HepG2 (cell line): ENCODE measurements around the gene LINGO1. TPM values are rescaled to one million over a fixed set of nuclear protein-coding genes. Genes with fewer than 3 reads are reported as not detected.

Source experiments
- ATAC-seq: fragments of 200-7000 bp; cut with Tn5 transposase; 3 replicates; pipeline ENCODE4 v1.9.1; 2020; ENCODE audit warnings: mild to moderate bottlenecking, moderate library complexity
- BruUV-seq: library from RNA; stranded (reverse); fragments of 400-500 nt; replicated peaks from 2 replicates; lab custom pipeline; 2021; lab: Mats Ljungman, UMichigan
- CTCF ChIA-PET: fragments of 300-600 bp; formaldehyde crosslinking; extraction: SDS; loops from one replicate; lab custom pipeline; 2021; ENCODE audit warnings: low total read pairs, inconsistent platforms, low intra/inter-chr PET ratio; lab: Yijun Ruan, JAX
- POLR2A ChIA-PET: fragments of 350-600 bp; sonication (Branson Sonifier 250); formaldehyde crosslinking; loops from one replicate; lab custom pipeline; 2020; ENCODE audit warnings: antibody characterized with exemption, inconsistent platforms; lab: Yijun Ruan, JAX
- DNase-seq: peaks from one replicate; pipeline ENCODE4 v3.0.0-alpha.2; 2015; ENCODE audit warnings: low spot score
- FAIRE-seq: peaks from 3 replicates; lab custom pipeline; 2011; peaks lifted over from hg19 to GRCh38; lab: Jason Lieb, UNC
- H2AFZ ChIP-seq: one replicate; pipeline ENCODE4 v1.6.1; 2011; ENCODE audit warnings: low read length, inconsistent platforms
- H3K27ac ChIP-seq: fragments of 300-600 bp; 3 replicates; pipeline ENCODE4 v1.8.0; 2011; ENCODE audit warnings: mixed run types, mild to moderate bottlenecking, mixed read lengths, low read length, inconsistent platforms; ENCODE audit not compliant: insufficient read depth; ENCODE audit errors: extremely low read length
- H3K27me3 ChIP-seq, 2 experiments: fragments of 200-600 bp in 1 of 2; 2 replicates in 1 of 2; 3 replicates in 1 of 2; pipeline versions ENCODE4 v1.6.0 to v1.8.0; 2011; ENCODE audit warnings: low read length in 2 of 2, mild to moderate bottlenecking in 2 of 2, moderate library complexity in 2 of 2, inconsistent platforms in 1 of 2; ENCODE audit not compliant: insufficient read depth in 2 of 2, control insufficient read depth in 1 of 2
- H3K36me3 ChIP-seq, 2 experiments: fragments of 200-600 bp in 1 of 2; replicated peaks in 1 of 2; 2 replicates in 1 of 2; 3 replicates in 1 of 2; pipeline versions ENCODE4 v1.5.1 to v1.8.0; 2011; ENCODE audit warnings: low read length in 2 of 2, inconsistent platforms in 1 of 2; ENCODE audit not compliant: insufficient read depth in 2 of 2, control insufficient read depth in 1 of 2
- H3K4me1 ChIP-seq: 2 replicates; pipeline ENCODE4 v1.5.1; 2012; ENCODE audit warnings: low read length, inconsistent platforms; ENCODE audit not compliant: insufficient read depth
- H3K4me2 ChIP-seq: 2 replicates; pipeline ENCODE4 v1.6.0; 2011; ENCODE audit warnings: low read depth, low read length, inconsistent platforms
- H3K4me3 ChIP-seq, 3 experiments: fragments of 200-600 bp in 1 of 3; sonication (generic), shearing (Covaris generic) in 1 of 3; replicated peaks in 1 of 3; 2 replicates each; pipeline ENCODE4 v1.5.1; 2011 to 2016; ENCODE audit warnings: low read length in 3 of 3, inconsistent platforms in 2 of 3, low read depth in 2 of 3, mild to moderate bottlenecking in 2 of 3, control low read depth in 1 of 3, mixed read lengths in 1 of 3; ENCODE audit not compliant: insufficient read depth in 1 of 3
- H3K79me2 ChIP-seq: one replicate; pipeline ENCODE4 v1.6.1; 2011; ENCODE audit warnings: low read length, inconsistent platforms; ENCODE audit not compliant: insufficient read depth
- H3K9ac ChIP-seq: 2 replicates; pipeline ENCODE4 v1.6.0; 2011; ENCODE audit warnings: mild to moderate bottlenecking, low read depth, low read length, inconsistent platforms; ENCODE audit not compliant: insufficient read depth
- H3K9me3 ChIP-seq: 2 replicates; pipeline ENCODE4 v1.5.1; 2012; ENCODE audit warnings: mild to moderate bottlenecking, low read length
- H4K20me1 ChIP-seq: 2 replicates; pipeline ENCODE4 v1.6.0; 2011; ENCODE audit warnings: inconsistent platforms, mild to moderate bottlenecking, low read length, moderate library complexity; ENCODE audit not compliant: insufficient read depth
- ELF1 ChIP-seq: sonication (generic); formaldehyde crosslinking; IDR thresholded peaks from 2 replicates; pipeline ENCODE4 v1.4.0; 2020; ENCODE audit warnings: missing genetic modification reagents
- ETV6 ChIP-seq: sonication (generic); formaldehyde crosslinking; conservative IDR thresholded peaks from 2 replicates; pipeline ENCODE4 v1.4.0; 2020; ENCODE audit warnings: missing genetic modification reagents
- ISL2 ChIP-seq: sonication (generic); formaldehyde crosslinking; IDR thresholded peaks from 2 replicates; pipeline ENCODE4 v1.5.0; 2020; ENCODE audit warnings: missing genetic modification reagents
- MED13 ChIP-seq: sonication (generic); formaldehyde crosslinking; IDR thresholded peaks from 2 replicates; pipeline ENCODE4 v1.5.0; 2020; ENCODE audit warnings: missing genetic modification reagents
- MYC ChIP-seq: sonication (generic); formaldehyde crosslinking; IDR thresholded peaks from 2 replicates; pipeline ENCODE4 v1.9.0; 2021; ENCODE audit warnings: missing genetic modification reagents, borderline replicate concordance
- SMC3 ChIP-seq: IDR thresholded peaks from 2 replicates; pipeline ENCODE4 v1.6.1; 2011; ENCODE audit warnings: low read length, improper control_type of control experiment
- ZKSCAN1 ChIP-seq: fragments of 150-350 bp; IDR thresholded peaks from 2 replicates; pipeline ENCODE4 v1.6.1; 2014; ENCODE audit warnings: low read length
- ZNF12 ChIP-seq: sonication (generic); formaldehyde crosslinking; IDR thresholded peaks from 2 replicates; pipeline ENCODE4 v1.5.0; 2020; ENCODE audit warnings: missing genetic modification reagents
- ZNF441 ChIP-seq: sonication (generic); formaldehyde crosslinking; IDR thresholded peaks from 2 replicates; pipeline ENCODE4 v1.7.0; 2021; ENCODE audit warnings: missing genetic modification reagents, borderline replicate concordance
- ZNF629 ChIP-seq: sonication (generic); formaldehyde crosslinking; conservative IDR thresholded peaks from 2 replicates; pipeline ENCODE4 v1.5.0; 2020; ENCODE audit warnings: missing genetic modification reagents
- WGBS: methylation state at CpG from one replicate; pipeline ENCODE4 v1.1.6; 2017; ENCODE audit warnings: low lambda C conversion rate; 5-methylcytosine and 5-hydroxymethylcytosine counted together
- in situ Hi-C: cut with HindIII; loops from 2 replicates; pipeline ENCODE4 v1.10.0; 2017; ENCODE audit warnings: low pct_unique_long_range_greater_than_20kb; ENCODE audit not compliant: extremely low pct_ligation_motif_present
- intact Hi-C: fragments of 100-400 bp; cut with micrococcal nuclease; formaldehyde crosslinking; loops from one replicate; pipeline ENCODE4 v1.10.0; 2022; ENCODE audit not compliant: unreplicated experiment
- polyA plus RNA-seq, 8 experiments: library from polyadenylated mRNA; depleted of rRNA in 3 of 8; stranded (reverse) in 7 of 8; unstranded in 1 of 8; fragments of >200 nt; fragmentation: Illumina TruSeq in 4 of 8; extraction: Trizol in 4 of 8; gene quantifications; 2 replicates each; pipeline versions ENCODE4 v1.2.1 to v1.2.3, GENCODE V29; 2011 to 2016; ENCODE audit warnings: low read depth in 4 of 8, missing spikeins in 1 of 8, mixed read lengths in 1 of 8; ENCODE audit not compliant: insufficient read depth in 1 of 8
- total RNA-seq, 5 experiments: library from RNA; depleted of rRNA; stranded (reverse); fragments of >200 nt; fragmentation: Illumina TruSeq; extraction: Trizol; gene quantifications; 2 replicates each; pipeline ENCODE4 v1.2.3, GENCODE V29; 2016; ENCODE audit warnings: low read depth in 1 of 5
- TF ChIP-seq, protein P1 (sequence below): sonication (generic); formaldehyde crosslinking; IDR thresholded peaks from 2 replicates; pipeline ENCODE4 v1.4.0; 2020; ENCODE audit warnings: missing genetic modification reagents
- TF ChIP-seq, protein P2 (sequence below): sonication (generic); formaldehyde crosslinking; IDR thresholded peaks from 2 replicates; pipeline ENCODE4 v1.5.0; 2020; ENCODE audit warnings: mild to moderate bottlenecking, missing genetic modification reagents, moderate library complexity

LINGO1 gene
- total and polyA plus RNA-seq, 2 of the 13 experiments (the other 11 are each of a cell fraction or from before 2014, with no cell fraction given): 0.07 TPM; not detected in 1

DNA sequence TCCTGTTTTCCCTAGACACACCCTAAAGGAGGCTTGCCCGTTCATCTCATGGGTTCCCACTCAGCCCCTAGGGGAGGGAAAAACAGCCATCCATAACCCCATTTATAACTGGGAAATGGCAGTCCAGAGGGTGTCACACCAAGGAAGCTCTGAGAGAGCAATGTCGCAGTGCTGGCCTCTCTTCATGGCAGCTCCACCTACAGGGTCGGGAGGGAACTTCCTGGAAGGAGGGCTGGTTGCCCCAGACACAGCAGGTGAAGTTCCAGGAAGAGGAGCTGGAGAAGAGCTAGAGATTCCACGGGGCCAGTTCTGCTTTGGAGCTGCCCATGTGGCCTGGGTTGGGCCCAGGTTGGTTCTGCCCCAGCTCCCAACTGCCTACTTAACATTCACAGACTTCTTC, 22.3 kb upstream of the LINGO1 start (continued):
- TF ChIP-seq, protein P1, sequence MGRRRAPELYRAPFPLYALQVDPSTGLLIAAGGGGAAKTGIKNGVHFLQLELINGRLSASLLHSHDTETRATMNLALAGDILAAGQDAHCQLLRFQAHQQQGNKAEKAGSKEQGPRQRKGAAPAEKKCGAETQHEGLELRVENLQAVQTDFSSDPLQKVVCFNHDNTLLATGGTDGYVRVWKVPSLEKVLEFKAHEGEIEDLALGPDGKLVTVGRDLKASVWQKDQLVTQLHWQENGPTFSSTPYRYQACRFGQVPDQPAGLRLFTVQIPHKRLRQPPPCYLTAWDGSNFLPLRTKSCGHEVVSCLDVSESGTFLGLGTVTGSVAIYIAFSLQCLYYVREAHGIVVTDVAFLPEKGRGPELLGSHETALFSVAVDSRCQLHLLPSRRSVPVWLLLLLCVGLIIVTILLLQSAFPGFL (CRISPR knock-in tag): no peak
- TF ChIP-seq MED13 (CRISPR knock-in tag) (no peak), ZKSCAN1 (no peak), MYC (CRISPR knock-in tag) (0 out of 2 replicates have a peak, but pooled peaks have one; percentile 3), ZNF629 (CRISPR knock-in tag) (no peak), SMC3 (0 out of 2 replicates have a peak, but pooled peaks have one; percentile 10), ZNF441 (CRISPR knock-in tag) (no peak), ETV6 (no peak), ELF1 (CRISPR knock-in tag) (peak; percentile 41; the same call in 1 of the 2 replicates)
- TF ChIP-seq, protein P2, sequence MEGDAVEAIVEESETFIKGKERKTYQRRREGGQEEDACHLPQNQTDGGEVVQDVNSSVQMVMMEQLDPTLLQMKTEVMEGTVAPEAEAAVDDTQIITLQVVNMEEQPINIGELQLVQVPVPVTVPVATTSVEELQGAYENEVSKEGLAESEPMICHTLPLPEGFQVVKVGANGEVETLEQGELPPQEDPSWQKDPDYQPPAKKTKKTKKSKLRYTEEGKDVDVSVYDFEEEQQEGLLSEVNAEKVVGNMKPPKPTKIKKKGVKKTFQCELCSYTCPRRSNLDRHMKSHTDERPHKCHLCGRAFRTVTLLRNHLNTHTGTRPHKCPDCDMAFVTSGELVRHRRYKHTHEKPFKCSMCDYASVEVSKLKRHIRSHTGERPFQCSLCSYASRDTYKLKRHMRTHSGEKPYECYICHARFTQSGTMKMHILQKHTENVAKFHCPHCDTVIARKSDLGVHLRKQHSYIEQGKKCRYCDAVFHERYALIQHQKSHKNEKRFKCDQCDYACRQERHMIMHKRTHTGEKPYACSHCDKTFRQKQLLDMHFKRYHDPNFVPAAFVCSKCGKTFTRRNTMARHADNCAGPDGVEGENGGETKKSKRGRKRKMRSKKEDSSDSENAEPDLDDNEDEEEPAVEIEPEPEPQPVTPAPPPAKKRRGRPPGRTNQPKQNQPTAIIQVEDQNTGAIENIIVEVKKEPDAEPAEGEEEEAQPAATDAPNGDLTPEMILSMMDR (CRISPR knock-in tag): peak; percentile 64

DNA sequence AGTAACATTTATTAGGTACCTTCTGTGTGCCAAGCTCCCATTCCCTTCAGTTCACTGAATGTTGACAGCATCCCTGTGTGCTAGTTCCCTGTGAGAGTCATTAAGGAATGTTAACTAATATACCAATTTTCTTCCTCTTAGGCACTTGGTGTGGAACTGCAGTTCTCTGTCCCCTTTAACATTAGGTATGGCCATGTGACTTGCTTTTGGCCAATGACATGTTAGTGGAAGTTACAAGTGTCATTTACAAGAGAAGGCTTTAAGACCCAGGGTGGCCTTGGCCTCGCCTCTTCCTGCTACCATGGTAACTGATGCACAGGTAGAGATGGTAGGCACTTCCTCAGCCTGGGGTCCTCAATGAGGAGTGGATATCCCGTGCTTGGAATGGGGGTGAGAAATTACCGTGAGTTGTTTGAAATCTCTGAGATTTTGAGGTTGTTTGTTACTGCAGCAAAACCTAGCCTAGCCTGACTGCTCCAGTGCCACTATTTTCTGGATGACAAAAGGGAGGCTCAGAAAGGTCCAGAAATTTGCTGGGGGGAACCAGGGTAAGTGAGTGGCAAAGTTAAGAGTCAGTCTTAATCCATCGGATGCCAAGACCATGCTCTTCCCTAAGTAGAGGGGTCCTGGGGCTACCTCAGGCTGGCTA, 21.2 kb upstream of the LINGO1 start:
- Histone ChIP-seq H3K79me2 (no peaks in the 10 kb centered on the region), H3K9me3 (peaks cover 6% of the 10 kb centered on the region; the same call in 1 of the 2 replicates), H3K9ac (no peak overlapping the region), H3K36me3 (no peaks in the 10 kb centered on the region), H3K4me3 (no peak overlapping the region), H3K27ac (no peak overlapping the region), H3K4me2 (no peak overlapping the region), H4K20me1 (no peaks in the 10 kb centered on the region), H2AFZ (no peak overlapping the region), H3K27me3 (peaks cover 1 to 17% of the 10 kb centered on the region in 2 experiments), H3K4me1 (no peaks in the 10 kb centered on the region)
- in situ Hi-C loops: no loop called here
- FAIRE-seq: no peak
- TF ChIP-seq ZNF12 (CRISPR knock-in tag): peak; percentile 94
- TF ChIP-seq ISL2: no peak
- no peak for ATAC-seq
- WGBS: 25% methylated on average over 4 of the region's 4 CpGs
- no TSS peak for BruUV-seq
- intact Hi-C loops: no loop called here
- ChIA-PET CTCF (interaction anchor here (2.7 kb wide), 1 partner anchor 20 kb away, joined by 17 read pairs; the partner anchor contains the start of gene LINGO1), POLR2A (no interaction called here)
- DNase-seq: no peak
